ENCODE results near the gene MAPK12. TPM values are rescaled to one million over a fixed set of nuclear protein-coding genes. Genes with fewer than 3 reads are reported as not detected.
"Not testable (repeated sequence)": the region's sequence is repeated elsewhere in the genome, so short reads cannot be mapped to it uniquely, and the experiment has no call there.

The MAPK12 gene
- total RNA-seq, 2 experiments from 2014 or later, result 12.0 to 13.8 TPM

GRCh38 chr22:50211147-50211546 is 50.3 kb downstream of the MAPK12 start:
- ChIA-PET CTCF (interaction anchor here (0.6 to 1.7 kb wide), 3 partner anchors 20 to 84 kb away, joined by 4 to 5 read pairs (median 5); no protein-coding TSS in a partner anchor), POLR2A (no interaction called here)

- POLR2A ChIA-PET, result no interaction called here
- CTCF ChIA-PET, result interaction anchor here (0.6 to 1.1 kb wide), 2 partner anchors 61 to 85 kb away, joined by 4 to 5 read pairs; no protein-coding TSS in a partner anchor
Observed at GRCh38 chr22:50210378-50211139, 50.9 kb downstream of the MAPK12 start.

GRCh38 chr22:50209893-50210292 is 51.6 kb downstream of the MAPK12 start:
- POLR2A ChIA-PET, result no interaction called here
- CTCF ChIA-PET, result interaction anchor here (1.1 kb wide), 1 partner anchor 61 kb away, joined by 4 read pairs; no protein-coding TSS in a partner anchor

GRCh38 chr22:50208939-50209892 is 52.3 kb downstream of the MAPK12 start:
- ChIA-PET CTCF (interaction anchor here (0.9 to 5.4 kb wide), 4 partner anchors 13 to 60 kb away, joined by 3 to 35 read pairs (median 4); no protein-coding TSS in a partner anchor), POLR2A (no interaction called here)

GRCh38 chr22:50208430-50208938 is 53.0 kb downstream of the MAPK12 start:
- POLR2A ChIA-PET, result no interaction called here
- CTCF ChIA-PET, result interaction anchor here (0.9 to 5.4 kb wide), 4 partner anchors 14 to 59 kb away, joined by 3 to 35 read pairs (median 4); no protein-coding TSS in a partner anchor

- POLR2A ChIA-PET, result no interaction called here
- CTCF ChIA-PET, result interaction anchor here (0.7 to 5.4 kb wide), 5 partner anchors 18 to 58 kb away, joined by 3 to 35 read pairs (median 5); no protein-coding TSS in a partner anchor
Observed at GRCh38 chr22:50207383-50208140, 53.9 kb downstream of the MAPK12 start.

GRCh38 chr22:50206599-50206998 is 54.9 kb downstream of the MAPK12 start:
- ChIA-PET CTCF (interaction anchor here (0.7 to 5.4 kb wide), 7 partner anchors 13 to 57 kb away, joined by 3 to 35 read pairs (median 5); no protein-coding TSS in a partner anchor), POLR2A (no interaction called here)

- CTCF ChIA-PET, result interaction anchor here (1.0 to 5.4 kb wide), 7 partner anchors 13 to 70 kb away, joined by 3 to 35 read pairs (median 5); no protein-coding TSS in a partner anchor
Observed at GRCh38 chr22:50205781-50206569, 55.5 kb downstream of the MAPK12 start.

GRCh38 chr22:50204998-50205397 is 56.5 kb downstream of the MAPK12 start:
- POLR2A ChIA-PET, result not testable (repeated sequence)
- CTCF ChIA-PET, result interaction anchor here (1.5 to 5.4 kb wide), 2 partner anchors 56 to 71 kb away, joined by 3 to 35 read pairs; no protein-coding TSS in a partner anchor

More at GRCh38 chr22:50205781-50206569, 55.5 kb downstream of the MAPK12 start:
- POLR2A ChIA-PET, result no interaction called here

GRCh38 chr22:50204571-50204970 is 56.9 kb downstream of the MAPK12 start:
- ChIA-PET POLR2A (no interaction called here), CTCF (interaction anchor here (1.5 to 5.4 kb wide), 2 partner anchors 55 to 71 kb away, joined by 3 to 35 read pairs; no protein-coding TSS in a partner anchor)

GRCh38 chr22:50203288-50203687 is 58.2 kb downstream of the MAPK12 start:
- CTCF ChIA-PET, result no interaction called here
- POLR2A ChIA-PET, result no interaction called here

Other genes starting within 250 kb of the MAPK12 start
- gene IL17REL, start 248.9 kb downstream of the MAPK12 start, total RNA-seq, result under 1 TPM in 1 of 2 experiments, not detected in 1; 0.13 TPM
- gene TTLL8, start 203.4 kb downstream of the MAPK12 start, total RNA-seq, result not detected
- gene MLC1, start 176.3 kb downstream of the MAPK12 start, total RNA-seq, result under 1 TPM; 0.32 to 0.40 TPM
- not detected for gene MOV10L1, start 171.7 kb downstream of the MAPK12 start, total RNA-seq
- gene PANX2, start 91.0 kb downstream of the MAPK12 start, total RNA-seq, result 1 to 10 TPM; 1.1 to 1.4 TPM
- 10 to 100 TPM; 98.2 to 99.6 TPM for gene TRABD, start 75.8 kb downstream of the MAPK12 start, total RNA-seq
- 10 to 100 TPM; 24.0 to 26.3 TPM for gene SELENOO, start 60.7 kb downstream of the MAPK12 start, total RNA-seq
- gene TUBGCP6, start 16.7 kb downstream of the MAPK12 start, total RNA-seq, result 10 to 100 TPM; 44.1 to 46.6 TPM
- gene HDAC10, start 10.4 kb downstream of the MAPK12 start, total RNA-seq, result 10 to 100 TPM; 42.1 to 42.8 TPM
- gene MAPK11, start 8.7 kb upstream of the MAPK12 start, total RNA-seq, result 10 to 100 TPM; 10.6 to 11.4 TPM
- 10 to 100 TPM; 10.9 to 12.0 TPM for gene PLXNB2, start 46.0 kb upstream of the MAPK12 start, total RNA-seq
- gene DENND6B, start 65.3 kb upstream of the MAPK12 start, total RNA-seq, result 1 to 10 TPM; 4.3 to 4.4 TPM
- 10 to 100 TPM; 48.4 to 51.1 TPM for gene PPP6R2, start 81.6 kb upstream of the MAPK12 start, total RNA-seq
- 100 to 1,000 TPM; 126 to 130 TPM for gene SBF1, start 213.4 kb upstream of the MAPK12 start, total RNA-seq
- 1 to 10 TPM; 5.2 to 7.0 TPM for gene ADM2, start 219.9 kb upstream of the MAPK12 start, total RNA-seq
- gene MIOX, start 225.2 kb upstream of the MAPK12 start, total RNA-seq, result under 1 TPM; 0.17 to 0.42 TPM
- 10 to 100 TPM; 78.2 to 78.4 TPM for gene LMF2, start 246.0 kb upstream of the MAPK12 start, total RNA-seq
- 100 to 1,000 TPM; 152 to 153 TPM for gene NCAPH2, start 246.5 kb upstream of the MAPK12 start, total RNA-seq